ENCODE measurements around the gene ANKRD53. TPM values are rescaled to one million over a fixed set of nuclear protein-coding genes. Genes with fewer than 3 reads are reported as not detected.

The ANKRD53 gene
- total RNA-seq, 1 experiment from 2014 or later = not detected

DNA sequence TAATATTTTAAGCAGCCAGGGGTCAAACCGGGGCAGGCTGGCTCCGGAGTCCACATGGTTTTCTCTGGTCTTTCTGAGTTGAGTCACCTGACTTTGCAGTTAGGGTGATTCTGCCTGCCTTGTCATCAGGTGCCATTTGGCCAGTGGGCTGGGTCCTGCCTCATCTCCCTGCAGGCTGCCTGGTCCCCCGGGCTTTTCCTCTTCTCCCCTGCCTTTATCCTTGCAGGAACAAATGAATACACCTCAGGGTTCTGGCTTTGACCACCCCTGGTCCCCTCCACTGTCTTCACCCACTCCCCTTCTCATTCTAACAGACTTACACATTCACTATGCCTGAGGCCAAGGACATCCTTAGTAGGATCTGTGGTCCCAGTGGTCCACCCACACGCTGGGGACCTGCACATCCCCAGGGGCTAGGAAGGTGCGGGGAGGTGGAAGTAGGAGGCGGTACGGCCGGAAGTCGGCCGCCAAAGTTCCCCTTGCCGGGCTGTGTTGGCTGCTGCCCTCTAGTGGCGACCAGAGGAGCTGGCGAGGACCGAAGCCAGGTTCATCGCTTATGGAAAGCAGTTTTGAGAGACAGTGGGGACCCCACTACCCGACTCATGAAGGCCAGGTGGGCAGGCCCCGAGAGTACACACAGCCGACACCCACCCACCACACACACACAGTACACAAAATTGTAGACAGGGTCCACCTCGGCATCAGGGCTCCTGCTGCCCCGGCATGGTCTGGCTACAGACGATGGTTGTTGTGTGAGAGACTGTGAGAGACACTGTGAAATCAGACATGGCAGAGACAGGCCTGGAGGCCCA lies 22.6 kb downstream of the ANKRD53 start:
- Histone ChIP-seq H3K4me1 (replicated peaks; ENCODE audit: insufficient read depth) (peaks cover 6% of the 10 kb centered on the region), H3F3A (ENCODE audit: insufficient read depth, low read depth) (no peaks in the 10 kb centered on the region), H3K79me2 (ENCODE audit: low read depth) (no peaks in the 10 kb centered on the region), H3K9me3 (ENCODE audit: insufficient read depth, low read depth) (no peaks in the 10 kb centered on the region), H3K27ac (no peak overlapping the region), H4K20me1 (ENCODE audit: insufficient read depth) (no peaks in the 10 kb centered on the region), H3K27me3 (ENCODE audit: insufficient read depth, low read depth) (no peaks in the 10 kb centered on the region), H3K4me3 (peak overlapping the region; percentile 52), H3K4me2 (peak overlapping the region; percentile 79), H3K36me3 (ENCODE audit: low read depth) (no peaks in the 10 kb centered on the region), H2AFZ (peak overlapping the region; percentile 98), H3K9me2 (ENCODE audit: insufficient read depth) (no peaks in the 10 kb centered on the region)
- CTCF ChIA-PET = interaction anchor here (0.6 to 1.4 kb wide), 4 partner anchors 10 to 129 kb away, joined by 3 to 5 read pairs (median 4); partner anchors contain the start of gene MCEE
- intact Hi-C loops (cut with micrococcal nuclease; ENCODE audit: unreplicated experiment) = loop anchor here (2.0 kb wide), 1 partner anchor 138 kb away; no protein-coding TSS in a partner anchor
- POLR2A ChIA-PET (ENCODE audit: unreplicated experiment) = interaction anchor here (0.5 kb wide), 1 partner anchor 226 kb away, joined by 8 read pairs; the partner anchor contains the start of gene PAIP2B
- TF ChIP-seq, protein P1, sequence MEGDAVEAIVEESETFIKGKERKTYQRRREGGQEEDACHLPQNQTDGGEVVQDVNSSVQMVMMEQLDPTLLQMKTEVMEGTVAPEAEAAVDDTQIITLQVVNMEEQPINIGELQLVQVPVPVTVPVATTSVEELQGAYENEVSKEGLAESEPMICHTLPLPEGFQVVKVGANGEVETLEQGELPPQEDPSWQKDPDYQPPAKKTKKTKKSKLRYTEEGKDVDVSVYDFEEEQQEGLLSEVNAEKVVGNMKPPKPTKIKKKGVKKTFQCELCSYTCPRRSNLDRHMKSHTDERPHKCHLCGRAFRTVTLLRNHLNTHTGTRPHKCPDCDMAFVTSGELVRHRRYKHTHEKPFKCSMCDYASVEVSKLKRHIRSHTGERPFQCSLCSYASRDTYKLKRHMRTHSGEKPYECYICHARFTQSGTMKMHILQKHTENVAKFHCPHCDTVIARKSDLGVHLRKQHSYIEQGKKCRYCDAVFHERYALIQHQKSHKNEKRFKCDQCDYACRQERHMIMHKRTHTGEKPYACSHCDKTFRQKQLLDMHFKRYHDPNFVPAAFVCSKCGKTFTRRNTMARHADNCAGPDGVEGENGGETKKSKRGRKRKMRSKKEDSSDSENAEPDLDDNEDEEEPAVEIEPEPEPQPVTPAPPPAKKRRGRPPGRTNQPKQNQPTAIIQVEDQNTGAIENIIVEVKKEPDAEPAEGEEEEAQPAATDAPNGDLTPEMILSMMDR (conservative IDR thresholded peaks at IDR 0.05) = peak; percentile 93
- TF ChIP-seq EZH2 (IDR thresholded peaks at IDR 0.05; ENCODE audit: low read depth) = no peak
- BruUV-seq (replicated peaks) = no TSS peak
- peak in 1 of 2 experiments; percentile 60 for DNase-seq

DNA sequence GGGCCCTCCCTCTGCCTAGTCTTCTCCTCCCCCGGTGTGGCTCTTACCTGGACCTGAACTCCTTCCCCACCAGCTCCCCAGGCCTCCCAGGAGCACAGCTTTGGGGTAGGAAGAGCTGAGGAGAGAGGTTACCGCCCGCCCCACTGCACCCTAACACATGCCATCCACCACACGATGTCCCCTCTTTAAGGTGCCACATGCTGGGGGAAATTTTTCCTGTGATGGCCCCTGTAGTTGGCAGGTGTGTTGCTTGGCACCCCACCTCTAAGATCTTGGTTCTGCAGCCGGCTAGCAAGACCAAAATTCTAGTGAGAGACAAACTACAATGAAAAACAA lies 23.1 kb downstream of the ANKRD53 start:
- Histone ChIP-seq H3K9me2 (ENCODE audit: insufficient read depth) (no peaks in the 10 kb centered on the region), H3K9me3 (ENCODE audit: insufficient read depth, low read depth) (no peaks in the 10 kb centered on the region), H3K27ac (no peak overlapping the region), H3K36me3 (ENCODE audit: low read depth) (no peaks in the 10 kb centered on the region), H3K79me2 (ENCODE audit: low read depth) (no peaks in the 10 kb centered on the region), H3K4me3 (no peak overlapping the region), H3K4me2 (no peak overlapping the region), H2AFZ (peak overlapping the region; percentile 98), H3K27me3 (ENCODE audit: insufficient read depth, low read depth) (no peaks in the 10 kb centered on the region), H3K4me1 (replicated peaks; ENCODE audit: insufficient read depth) (peaks cover 3% of the 10 kb centered on the region; the same call in 1 of the 2 replicates), H4K20me1 (ENCODE audit: insufficient read depth) (no peaks in the 10 kb centered on the region), H3F3A (ENCODE audit: insufficient read depth, low read depth) (no peaks in the 10 kb centered on the region)
- BruUV-seq (replicated peaks) = no TSS peak
- TF ChIP-seq, protein P1 (conservative IDR thresholded peaks at IDR 0.05) = no peak
- TF ChIP-seq EZH2 (IDR thresholded peaks at IDR 0.05; ENCODE audit: low read depth) = no peak
- no peak for DNase-seq
- intact Hi-C loops (cut with micrococcal nuclease; ENCODE audit: unreplicated experiment) = loop anchor here (2.0 kb wide), 1 partner anchor 139 kb away; no protein-coding TSS in a partner anchor
- ChIA-PET CTCF (interaction anchor here (0.6 to 1.4 kb wide), 3 partner anchors 17 to 128 kb away, joined by 3 to 4 read pairs (median 4); partner anchors contain the start of gene MCEE), POLR2A (ENCODE audit: unreplicated experiment) (interaction anchor here (0.5 kb wide), 1 partner anchor 226 kb away, joined by 8 read pairs; the partner anchor contains the start of gene PAIP2B)

DNA sequence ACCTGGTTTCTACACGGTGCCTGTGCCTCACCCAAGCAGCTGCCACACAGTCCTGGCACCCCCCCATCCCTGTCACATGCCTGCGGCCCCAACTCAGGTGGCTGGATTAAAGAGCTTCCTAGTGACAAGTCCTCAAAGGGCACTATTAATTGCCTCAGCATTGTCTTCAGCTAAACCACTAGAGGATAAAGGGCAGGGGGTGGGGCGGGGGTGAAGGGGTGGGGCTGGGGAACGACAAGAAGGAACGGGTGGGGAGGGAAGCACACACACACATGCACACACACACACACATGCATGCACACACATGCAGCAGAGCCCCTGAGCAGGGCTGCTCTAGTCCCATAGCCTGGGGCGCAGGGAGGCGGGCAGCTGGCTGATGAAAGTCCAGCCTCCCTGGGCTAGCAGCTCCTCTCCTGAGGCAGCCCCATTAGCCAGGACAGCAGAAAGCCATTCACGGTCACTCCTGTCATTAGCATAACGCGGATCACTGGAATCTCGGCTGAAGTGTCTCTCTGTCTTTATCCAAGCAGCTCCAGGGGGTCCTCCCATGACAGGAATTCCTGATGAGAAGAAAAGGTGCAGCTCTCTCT lies 23.6 kb downstream of the ANKRD53 start:
- Histone ChIP-seq H3K36me3 (ENCODE audit: low read depth) (no peaks in the 10 kb centered on the region), H3K4me3 (no peak overlapping the region), H3K27ac (no peak overlapping the region), H3K79me2 (ENCODE audit: low read depth) (no peaks in the 10 kb centered on the region), H3K9me2 (ENCODE audit: insufficient read depth) (no peaks in the 10 kb centered on the region), H3K9me3 (ENCODE audit: insufficient read depth, low read depth) (no peaks in the 10 kb centered on the region), H3K4me2 (no peak overlapping the region), H4K20me1 (ENCODE audit: insufficient read depth) (no peaks in the 10 kb centered on the region), H3K27me3 (ENCODE audit: insufficient read depth, low read depth) (no peaks in the 10 kb centered on the region), H3K4me1 (replicated peaks; ENCODE audit: insufficient read depth) (peaks cover 3% of the 10 kb centered on the region; the same call in 1 of the 2 replicates), H3F3A (ENCODE audit: insufficient read depth, low read depth) (no peaks in the 10 kb centered on the region), H2AFZ (no peak overlapping the region)
- no TSS peak for BruUV-seq (replicated peaks)
- POLR2A ChIA-PET (ENCODE audit: unreplicated experiment) = no interaction called here
- CTCF ChIA-PET = interaction anchor here (1.4 kb wide), 1 partner anchor 128 kb away, joined by 3 read pairs; the partner anchor contains the start of gene MCEE
- TF ChIP-seq EZH2 (IDR thresholded peaks at IDR 0.05; ENCODE audit: low read depth) = no peak
- TF ChIP-seq, protein P1 (conservative IDR thresholded peaks at IDR 0.05) = no peak
- intact Hi-C loops (cut with micrococcal nuclease; ENCODE audit: unreplicated experiment) = loop anchor here (2.0 kb wide), 1 partner anchor 139 kb away; no protein-coding TSS in a partner anchor
- DNase-seq = no peak
